GM19468 (cell line): ENCODE results near the gene CALR.
"Not testable (repeated sequence)": the region's sequence is repeated elsewhere in the genome, so short reads cannot be mapped to it uniquely, and the experiment has no call there.

ENCODE experiments used
- ATAC-seq: cut with Tn5 transposase; IDR thresholded peaks from one replicate; pipeline ENCODE4 v1.9.1; 2021; ENCODE audit warnings: mild to moderate bottlenecking, moderate library complexity, moderate number of reproducible peaks; ENCODE audit not compliant: unreplicated experiment; ENCODE audit errors: extremely low read depth

CALR gene

DNA sequence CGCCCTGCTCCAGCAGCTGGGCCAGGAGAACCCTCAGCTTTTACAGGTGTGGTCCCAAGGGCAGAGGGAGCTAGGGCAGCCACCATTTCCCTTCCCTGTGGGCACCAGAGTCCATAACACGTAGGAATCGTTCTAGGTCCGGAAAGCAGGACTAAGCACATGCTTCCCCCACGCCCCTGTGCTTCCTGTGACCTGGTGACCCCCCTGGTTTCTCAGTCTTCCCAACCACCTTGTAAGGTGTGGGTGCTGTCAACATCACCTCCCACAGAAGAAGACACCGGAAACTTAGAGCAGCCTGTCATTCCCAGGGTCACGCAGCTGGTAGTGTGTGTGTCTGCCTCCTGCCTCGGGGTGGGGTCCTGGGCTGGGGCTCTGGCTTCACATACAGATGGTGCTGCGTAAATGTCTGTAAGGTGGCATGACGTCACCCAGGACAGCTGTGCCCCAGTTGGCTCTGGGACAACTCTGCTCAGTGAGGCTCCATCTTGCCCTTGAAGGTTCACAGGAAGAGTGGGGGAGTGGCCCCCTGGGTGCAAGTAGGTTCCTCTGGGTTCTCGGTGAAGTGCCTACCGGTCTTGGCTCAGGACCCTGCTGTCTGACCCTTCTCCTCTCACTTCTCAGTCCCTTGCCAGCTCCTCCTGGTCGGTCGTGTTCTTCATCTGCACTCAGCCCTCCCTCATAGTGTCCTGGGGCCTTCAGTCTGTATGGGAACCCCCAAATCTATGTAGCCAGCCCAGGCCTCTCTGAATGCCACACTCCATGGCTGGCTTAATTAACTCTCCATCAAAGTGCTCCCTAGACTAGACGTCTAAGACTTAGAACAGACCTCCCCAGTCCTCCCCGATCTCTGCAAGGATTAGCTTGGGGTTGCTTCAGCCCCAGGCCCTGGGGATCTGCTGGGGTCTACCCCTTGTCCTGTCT lies 11.2 kb downstream of the CALR start:
- no peak for ATAC-seq

DNA sequence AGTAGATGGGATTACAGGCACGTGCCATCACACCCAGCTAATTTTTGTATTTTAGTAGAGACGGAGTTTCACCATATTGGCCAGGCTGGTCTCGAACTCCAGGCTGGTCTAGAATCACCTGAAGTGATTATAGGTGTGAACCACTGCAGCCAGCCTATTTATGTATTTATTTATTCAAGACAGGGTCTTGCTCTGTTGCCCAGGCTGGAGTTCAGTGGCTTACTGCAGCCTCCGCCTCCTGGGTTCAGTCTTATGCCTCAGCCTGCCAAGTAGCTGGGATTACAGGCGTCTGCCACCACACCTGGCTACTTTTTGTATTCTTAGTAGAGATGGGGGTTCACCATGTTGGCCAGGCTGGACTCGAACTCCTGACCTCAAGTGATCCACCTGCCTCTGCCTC lies 13.6 kb downstream of the CALR start:
- ATAC-seq, result not testable (repeated sequence)

DNA sequence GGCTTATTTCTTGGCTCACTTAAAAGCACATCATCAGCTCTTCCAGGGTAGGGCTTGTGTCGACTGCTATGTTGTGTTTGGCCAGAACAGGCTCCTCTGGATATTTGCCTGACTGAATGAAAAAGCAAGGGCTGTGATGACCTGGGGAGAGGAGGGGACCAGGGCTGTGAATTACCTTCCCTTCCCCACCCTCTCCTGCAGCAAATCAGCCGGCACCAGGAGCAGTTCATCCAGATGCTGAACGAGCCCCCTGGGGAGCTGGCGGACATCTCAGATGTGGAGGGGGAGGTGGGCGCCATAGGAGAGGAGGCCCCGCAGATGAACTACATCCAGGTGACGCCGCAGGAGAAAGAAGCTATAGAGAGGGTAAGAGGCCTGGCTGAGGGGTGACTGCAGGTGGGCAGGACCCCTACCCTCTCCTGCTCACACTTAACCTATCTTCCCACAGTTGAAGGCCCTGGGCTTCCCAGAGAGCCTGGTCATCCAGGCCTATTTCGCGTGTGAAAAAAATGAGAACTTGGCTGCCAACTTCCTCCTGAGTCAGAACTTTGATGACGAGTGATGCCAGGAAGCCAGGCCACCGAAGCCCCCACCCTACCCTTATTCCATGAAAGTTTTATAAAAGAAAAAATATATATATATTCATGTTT lies 14.2 kb downstream of the CALR start:
- ATAC-seq, result no peak

DNA sequence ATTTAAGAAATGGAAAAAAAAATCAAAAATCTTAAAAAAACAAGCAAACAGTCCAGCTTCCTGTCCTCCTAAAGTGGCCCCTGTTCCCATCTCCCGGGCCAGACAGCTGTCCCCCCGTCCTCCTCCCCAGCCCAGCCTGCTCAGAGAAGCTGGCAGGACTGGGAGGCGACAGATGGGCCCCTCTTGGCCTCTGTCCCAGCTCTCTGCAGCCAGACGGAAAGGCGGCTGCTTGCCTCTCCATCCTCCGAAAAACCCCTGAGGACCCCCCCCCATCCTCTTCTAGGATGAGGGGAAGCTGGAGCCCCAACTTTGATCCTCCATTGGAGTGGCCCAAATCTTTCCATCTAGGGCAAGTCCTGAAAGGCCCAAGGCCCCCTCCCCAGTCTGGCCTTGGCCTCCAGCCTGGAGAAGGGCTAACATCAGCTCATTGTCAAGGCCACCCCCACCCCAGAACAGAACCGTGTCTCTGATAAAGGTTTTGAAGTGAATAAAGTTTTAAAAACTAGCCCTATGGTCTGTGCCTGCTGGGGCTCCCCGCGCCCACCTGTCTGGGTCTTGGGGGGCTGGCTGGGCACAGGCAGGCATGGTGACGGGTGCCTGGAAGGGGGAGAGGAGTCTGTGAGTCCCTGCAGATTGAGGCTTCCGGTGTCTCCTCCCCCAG lies 14.9 kb downstream of the CALR start:
- ATAC-seq, result no peak

DNA sequence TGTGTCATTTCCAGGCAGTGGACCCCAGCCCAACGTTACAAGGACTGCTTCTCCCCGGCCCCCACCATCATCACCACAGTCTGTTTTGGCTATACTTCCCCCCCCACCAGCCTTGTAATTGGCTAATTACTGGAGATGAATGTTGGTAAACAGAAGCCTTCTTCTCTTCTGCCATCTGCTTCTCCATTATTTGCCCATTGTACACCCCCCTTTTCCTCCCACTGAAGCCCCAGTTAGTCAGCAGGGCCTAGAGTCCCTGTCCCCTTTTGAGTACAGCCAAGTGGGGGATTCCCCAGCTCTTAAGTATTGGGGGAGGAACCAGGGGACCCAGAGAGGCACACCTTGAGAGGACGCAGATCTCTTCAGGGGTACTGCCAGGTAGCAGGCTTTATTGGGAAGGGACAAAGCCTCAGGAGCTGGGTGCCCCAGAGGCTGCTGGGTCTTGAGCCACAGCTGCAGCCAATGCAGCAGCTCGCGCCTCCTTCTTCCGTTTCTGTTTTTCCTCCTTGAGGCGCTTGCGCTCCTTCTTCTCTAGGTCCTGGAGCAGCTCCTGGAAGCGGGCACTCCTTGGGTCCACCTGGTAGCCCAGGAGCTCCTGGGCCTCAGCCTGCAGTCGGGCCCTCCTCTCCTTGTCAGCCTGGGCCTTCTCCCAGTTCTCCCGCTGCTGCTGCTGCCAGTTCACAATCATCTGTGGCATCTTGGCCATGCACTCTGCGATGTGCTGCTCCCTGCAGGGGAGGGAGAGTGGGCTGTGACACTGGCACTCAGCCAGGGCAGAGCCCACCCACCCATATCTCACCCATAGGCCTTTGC lies 15.6 kb downstream of the CALR start:
- ATAC-seq, result no peak

DNA sequence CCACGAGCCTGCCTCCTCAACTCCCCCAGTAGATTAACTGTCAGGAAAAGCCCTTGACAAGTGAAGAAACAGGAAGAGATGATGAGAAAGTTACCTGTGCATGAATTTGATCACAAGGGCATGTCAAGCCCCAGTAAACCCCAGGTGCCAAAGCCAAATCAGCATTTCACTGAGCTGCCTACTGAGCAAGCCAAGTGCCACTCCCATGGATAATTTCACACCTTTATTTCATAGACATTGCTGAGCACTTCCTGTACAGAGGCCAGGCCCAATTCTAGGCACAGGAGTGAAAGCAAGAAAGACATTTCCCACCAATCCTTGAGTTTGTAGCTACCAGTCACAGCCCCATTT lies 16.2 kb downstream of the CALR start:
- no peak for ATAC-seq

DNA sequence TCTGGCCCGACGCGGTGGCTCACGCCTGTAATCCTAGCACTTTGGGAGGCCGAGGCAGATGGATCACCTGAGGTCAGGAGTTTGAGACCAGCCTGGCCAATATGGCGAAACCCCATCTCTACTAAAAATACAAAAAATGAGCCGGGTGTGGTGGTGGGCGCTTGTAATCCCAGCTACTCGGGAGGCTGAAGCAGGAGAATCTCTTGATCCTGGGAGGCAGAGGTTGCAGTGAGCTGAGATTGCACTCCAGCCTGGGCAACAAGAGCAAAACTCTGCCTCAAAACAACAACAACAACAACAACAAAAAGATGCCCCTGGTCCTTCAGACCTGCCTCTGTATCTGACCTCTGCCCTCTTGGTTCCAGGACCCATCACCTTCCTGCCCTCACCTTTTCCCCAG lies 17.2 kb downstream of the CALR start:
- ATAC-seq, result not testable (repeated sequence)

DNA sequence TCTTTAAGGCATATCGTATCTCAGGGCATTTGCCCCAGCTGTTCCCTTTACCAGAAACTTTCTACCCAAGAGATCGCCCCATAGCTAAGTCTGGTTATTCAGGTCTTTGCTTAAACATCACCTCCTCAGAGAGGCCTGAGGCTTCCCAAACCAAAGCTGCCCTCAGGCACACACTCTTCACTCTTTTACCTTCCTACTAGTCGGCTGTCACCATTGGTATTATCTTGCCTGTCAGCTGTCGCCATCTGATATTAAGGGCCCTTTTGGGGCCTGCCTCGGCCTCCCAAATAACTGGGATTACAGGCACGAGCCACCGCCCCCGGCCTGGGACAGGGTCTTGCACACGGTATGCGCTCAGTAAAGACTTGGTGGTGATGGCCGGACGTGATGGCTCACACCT lies 17.6 kb downstream of the CALR start:
- no peak for ATAC-seq

DNA sequence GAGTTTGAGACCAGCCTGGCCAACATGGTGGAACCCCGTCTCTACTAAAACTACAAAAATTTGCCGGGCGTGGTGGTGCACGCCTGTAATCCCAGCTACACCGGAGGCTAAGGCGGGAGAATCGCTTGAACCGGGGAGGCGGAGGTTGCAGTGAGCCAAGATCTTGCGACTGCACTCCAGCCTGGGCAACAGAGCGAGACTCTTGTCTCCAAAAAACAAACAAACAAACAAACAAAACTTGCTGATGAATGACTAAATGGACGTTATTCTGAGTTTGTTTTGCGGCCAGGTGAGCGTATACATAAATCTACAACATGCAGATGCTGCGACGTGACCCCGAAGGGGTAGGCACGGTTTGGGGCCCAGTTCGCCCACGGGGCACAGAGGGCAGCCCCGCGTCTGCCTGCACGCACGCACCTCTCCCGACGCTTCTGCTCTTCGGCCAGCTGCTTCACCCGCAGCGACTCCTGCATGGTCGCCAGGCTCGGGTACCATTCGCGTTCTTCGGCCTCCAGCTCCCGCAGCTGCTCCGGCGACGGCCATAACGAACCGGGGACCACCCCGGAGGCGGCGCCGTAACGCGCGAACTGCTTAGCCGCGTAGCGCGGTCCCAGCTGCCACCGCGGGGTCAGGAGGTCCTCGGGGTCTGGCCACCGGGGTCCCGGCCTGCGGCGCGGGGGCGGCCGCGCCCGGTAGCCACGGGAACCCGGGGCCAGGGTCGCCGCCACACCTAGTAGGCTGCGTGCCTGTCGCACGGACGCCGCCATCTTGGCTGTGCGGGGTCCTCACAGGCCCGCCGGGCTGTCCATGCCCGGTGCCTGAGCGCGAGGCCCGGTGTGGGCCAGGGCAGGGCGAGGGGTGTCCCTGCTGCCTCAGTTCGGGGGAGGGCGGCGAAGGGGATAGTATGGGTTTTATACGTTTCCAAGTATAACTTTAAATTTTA lies 18.3 kb downstream of the CALR start, which contains the start of gene GADD45GIP1:
TSS of gene GADD45GIP1 (minus strand) at position 778 of the 943 bp plus-strand sequence. CDS start at position 767, 11 bp downstream.
- ATAC-seq, result no peak

DNA sequence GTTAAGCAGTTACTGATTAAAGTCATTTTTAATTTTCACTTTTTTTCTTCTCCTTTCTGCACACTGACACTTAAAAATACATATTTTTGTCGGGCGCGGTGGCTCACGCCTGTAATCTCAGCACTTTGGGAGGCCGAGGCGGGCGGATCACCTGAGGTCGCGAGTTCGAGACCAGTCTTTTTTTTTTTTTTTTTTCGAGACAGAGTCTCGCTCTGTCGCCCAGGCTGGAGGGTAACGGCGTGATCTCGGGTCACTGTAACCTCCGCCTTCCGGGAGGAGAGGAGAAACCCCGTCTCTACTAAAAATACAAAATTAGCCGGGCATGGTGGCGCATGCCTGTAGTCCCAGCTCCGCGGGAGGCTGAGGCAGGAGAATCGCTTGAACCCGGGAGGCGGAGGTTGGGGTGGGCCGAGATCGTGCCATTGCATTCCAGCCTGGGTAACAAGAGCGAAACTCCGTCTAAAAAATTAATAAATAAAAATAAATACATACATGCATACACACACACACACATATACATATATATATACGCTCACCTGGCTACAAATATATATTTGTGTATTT lies 19.1 kb downstream of the CALR start:
- ATAC-seq, result not testable (repeated sequence)

DNA sequence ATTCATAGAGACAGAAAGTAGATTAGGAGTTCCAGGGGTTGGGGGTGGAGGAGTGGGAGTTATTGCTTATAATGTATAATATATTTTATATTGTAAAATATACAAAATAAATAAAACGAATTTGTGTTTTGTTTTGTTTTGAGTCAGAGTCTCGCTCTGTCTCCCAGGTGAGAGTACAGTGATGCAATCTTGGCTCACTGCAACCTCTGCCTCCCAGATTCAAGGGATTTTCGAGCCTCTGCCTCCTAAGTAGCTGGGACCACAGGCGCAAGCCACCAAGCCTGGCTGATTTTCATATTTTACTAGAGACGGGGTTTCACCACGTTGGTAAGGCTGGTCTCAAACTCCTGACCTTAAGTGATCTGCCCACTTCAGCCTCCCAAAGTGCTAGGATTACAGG lies 21.1 kb downstream of the CALR start:
- no peak for ATAC-seq

DNA sequence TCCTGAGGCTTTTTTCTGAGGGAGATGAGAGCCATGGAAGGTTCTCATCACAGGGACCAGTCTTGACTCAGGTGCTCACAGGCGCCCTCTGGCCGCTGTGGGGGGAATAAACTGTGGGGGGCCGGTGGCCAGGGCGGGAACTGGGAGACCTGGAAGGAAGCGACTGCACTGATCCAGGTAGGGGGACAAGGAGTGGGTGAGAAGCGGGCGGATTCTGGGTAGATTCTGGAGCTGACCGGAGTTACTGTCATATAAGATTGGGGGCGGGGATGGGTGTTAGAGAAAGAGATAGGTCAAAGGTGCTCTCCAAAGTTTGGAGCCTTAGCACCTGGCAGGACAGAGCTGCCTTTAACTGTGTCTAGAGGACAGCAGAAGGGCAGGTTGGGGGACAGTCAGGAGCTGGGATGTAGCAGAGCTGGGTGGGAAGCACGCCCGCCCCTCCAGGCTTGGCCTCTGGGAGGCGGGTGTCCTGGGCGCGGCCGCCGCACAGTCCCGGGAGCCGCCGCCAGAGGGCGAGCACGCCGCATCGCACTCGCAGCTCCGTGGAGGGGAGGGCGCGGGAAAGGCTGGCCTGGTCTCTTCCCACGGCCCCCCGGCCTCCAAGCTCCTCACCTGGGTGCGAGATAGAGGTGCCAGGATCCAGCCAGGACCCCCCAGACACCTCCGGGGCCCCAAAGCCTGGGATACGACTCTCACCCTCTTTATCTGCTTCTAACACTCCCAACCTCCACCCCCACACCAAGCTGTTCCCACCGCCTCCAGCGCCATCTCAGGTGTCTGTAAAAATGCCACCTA lies 26.8 kb downstream of the CALR start:
- ATAC-seq, result no peak

DNA sequence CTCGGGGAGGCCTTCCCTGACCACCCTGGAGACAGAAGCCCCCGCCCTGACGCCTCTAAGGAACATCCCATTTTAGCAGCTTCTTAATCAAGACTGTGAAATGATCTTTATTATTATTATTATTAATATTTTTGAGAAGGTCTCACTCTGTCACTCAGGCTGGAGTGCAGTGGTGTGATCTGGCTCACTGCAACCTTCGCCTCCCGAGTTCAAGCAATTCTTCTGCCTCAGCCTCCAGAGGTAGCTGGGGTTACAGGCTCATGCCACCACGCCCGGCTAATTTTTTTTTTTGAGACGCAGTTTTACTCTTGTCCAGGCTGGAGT lies 27.4 kb downstream of the CALR start:
- ATAC-seq, result no peak

DNA sequence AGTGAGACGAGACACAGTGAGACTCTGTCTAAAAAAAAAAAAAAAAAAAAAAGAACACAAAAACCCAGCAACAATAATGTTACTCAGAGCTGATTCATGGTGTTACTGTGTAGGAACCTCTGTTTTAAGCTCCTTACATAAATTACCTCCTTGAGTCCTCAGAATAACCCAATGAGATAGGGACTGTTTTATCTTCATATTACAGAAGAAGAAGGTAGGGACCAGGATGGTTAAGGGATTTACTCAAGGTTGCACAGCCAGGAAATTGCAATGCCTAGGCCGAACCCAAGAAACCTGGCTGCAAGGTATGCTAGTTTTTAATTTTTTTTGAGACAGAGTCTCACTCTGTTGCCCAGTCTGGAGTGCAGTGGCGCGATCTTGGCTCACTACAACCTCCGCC lies 29.5 kb downstream of the CALR start:
- no peak for ATAC-seq

DNA sequence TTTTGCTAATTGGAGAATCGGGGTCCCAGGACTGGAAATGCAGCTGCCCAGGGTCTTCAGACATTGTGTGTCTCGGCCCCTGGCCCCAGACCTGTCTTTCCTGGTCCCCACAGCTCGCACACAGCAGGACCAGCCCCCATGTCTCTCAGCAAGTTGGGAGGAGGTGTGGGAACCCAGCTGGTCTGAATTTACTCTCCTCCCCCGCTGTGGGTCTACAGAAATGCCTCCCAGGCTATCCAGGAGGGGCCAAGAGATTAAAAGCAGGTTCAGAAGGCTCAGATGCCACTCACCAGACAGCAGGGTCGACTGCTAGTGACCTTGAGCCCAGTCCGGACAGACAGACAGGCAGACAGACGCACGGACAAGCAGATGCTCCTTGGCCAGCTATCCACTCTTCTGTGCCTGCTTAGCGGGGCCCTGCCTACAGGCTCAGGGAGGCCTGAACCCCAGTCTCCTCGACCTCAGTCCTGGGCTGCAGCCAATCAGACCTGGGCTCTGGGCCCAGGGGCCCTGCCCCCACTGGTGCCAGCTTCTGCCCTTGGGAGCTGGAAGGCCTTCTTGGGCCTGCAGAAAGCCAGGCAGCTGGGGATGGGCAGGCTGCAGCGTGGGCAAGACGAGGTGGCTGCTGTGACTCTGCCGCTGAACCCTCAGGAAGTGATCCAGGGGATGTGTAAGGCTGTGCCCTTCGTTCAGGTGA lies 31.0 kb downstream of the CALR start, which contains the start of gene DAND5:
TSS of gene DAND5 (plus strand) at position 285 of the 697 bp plus-strand sequence. CDS start at position 370, 85 bp downstream.
- ATAC-seq, result no peak

DNA sequence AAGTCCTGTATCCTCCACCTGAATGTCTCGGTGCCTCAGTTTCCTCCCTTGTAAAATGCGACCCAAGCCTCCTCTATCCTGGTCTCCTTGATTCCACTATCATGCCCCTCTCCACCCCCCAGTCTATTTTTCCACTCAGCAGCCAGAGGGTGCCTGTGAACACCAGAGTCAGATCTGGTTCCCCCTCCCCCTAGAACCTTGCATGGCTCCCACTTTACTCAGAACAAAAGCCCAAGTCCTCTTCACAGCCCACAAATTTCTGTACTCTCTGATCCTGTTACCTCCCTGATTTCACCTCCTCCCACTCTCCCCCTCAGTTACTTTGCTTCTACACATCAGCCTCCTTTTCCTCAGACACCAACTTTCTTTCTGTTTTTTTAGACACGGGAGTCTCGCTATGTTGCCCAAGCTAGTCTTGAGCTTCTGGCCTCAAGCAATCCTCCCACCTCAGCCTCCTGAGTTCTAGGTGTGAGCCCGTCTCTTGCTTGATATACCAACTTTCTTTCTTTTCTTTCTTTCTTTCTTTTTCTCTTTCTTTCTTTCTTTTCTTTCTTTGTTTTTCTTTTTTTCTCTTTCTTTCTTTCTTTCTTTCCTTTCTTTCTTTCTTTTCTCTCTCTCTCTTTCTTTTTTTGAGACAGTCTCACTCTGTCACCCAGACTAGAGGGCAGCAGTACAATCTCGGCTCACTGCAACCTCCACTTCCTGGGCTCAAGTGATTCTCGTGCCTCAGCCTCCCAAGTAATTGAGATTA lies 31.8 kb downstream of the CALR start:
- no peak for ATAC-seq

DNA sequence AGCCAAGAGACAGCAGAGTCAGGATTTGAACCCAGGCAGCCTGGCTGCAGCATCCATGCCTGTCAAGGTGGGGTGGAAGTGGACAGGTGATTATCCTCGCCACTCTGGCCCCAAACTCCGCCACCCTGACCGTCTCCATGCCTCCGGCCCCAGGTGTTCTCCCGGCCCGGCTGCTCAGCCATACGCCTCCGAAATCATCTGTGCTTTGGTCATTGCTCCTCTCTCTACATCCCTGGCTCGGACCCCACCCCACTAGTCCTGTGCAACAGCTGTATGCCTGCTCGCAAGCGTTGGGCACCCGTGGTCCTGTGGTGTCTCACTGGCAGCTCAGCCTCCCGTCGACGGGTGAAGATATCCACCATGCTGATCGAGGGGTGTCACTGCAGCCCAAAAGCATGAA lies 34.8 kb downstream of the CALR start:
- no peak for ATAC-seq
